Right cardiac atrium (tissue), 5 donors: ENCODE results near the gene MAN2C1. TPM values are rescaled to one million over a fixed set of nuclear protein-coding genes. Genes with fewer than 3 reads are reported as not detected.
"Not testable (repeated sequence)": the region's sequence is repeated elsewhere in the genome, so short reads cannot be mapped to it uniquely, and the experiment has no call there.

ENCODE experiments used
- ATAC-seq, 2 donors: fragments of 200-7000 bp; cut with Tn5 transposase; one replicate each; pipeline versions ENCODE4 v1.8.0 to v1.9.1; 2020; ENCODE audit warnings: moderate library complexity in 2 of 2, mild to moderate bottlenecking in 1 of 2
- DNase-seq, 3 donors: peaks; one replicate each; pipeline ENCODE4 v3.0.0-alpha.2; 2020
- H3K27ac ChIP-seq: one replicate; pipeline ENCODE4 v1.5.1; 2013; ENCODE audit warnings: mild to moderate bottlenecking, low read length, control low read depth, moderate library complexity
- H3K27me3 ChIP-seq: one replicate; pipeline ENCODE4 v1.6.1; 2013; ENCODE audit not compliant: control insufficient read depth, insufficient read depth
- H3K4me1 ChIP-seq: one replicate; pipeline ENCODE4 v1.6.1; 2013; ENCODE audit warnings: low read length; ENCODE audit not compliant: control insufficient read depth, insufficient read depth
- H3K4me3 ChIP-seq: one replicate; pipeline ENCODE4 v1.5.1; 2013; ENCODE audit warnings: low read length, control low read depth
- H3K9me3 ChIP-seq: one replicate; pipeline ENCODE4 v1.6.1; 2013; ENCODE audit warnings: low read length; ENCODE audit not compliant: control insufficient read depth
- WGBS: extraction: QIAGEN DNeasy Blood & Tissue Kit; methylation state at CpG from one replicate; pipeline ENCODE4 v1.1.7; 2013; 5-methylcytosine and 5-hydroxymethylcytosine counted together
- intact Hi-C, 4 donors: fragments of 100-400 bp; cut with DNase I; formaldehyde crosslinking; loops; one replicate each; pipeline versions ENCODE4 v1.11.0 to v1.14.0; 2022 to 2023
- long read RNA-seq, 4 donors: library from polyadenylated mRNA; unstranded; transcript quantifications; one replicate each; pipeline ENCODE4 v2.0.0, GENCODE V29; 2020 to 2021
- polyA plus RNA-seq: library from polyadenylated mRNA; stranded (reverse); fragments of 200-250 nt; gene quantifications from one replicate; pipeline ENCODE4 v1.2.3, GENCODE V29; 2013
- total RNA-seq, 4 donors: library from RNA; stranded (reverse); fragmentation: NEBNext Ultra II Directional; extraction: Animal tissue kit (Norgen Biotek cat#: 25700); gene quantifications; one replicate each; pipeline ENCODE4 v1.2.1, GENCODE V29; 2021
- donor health status: healthy with polysubstance abuse.
- donor health status: DM: no; HTN: yes; CAD: no.
- donor health status: DM: no; HTN: no; CAD: no.
- donor health status: DM: no; HTN: yes; CAD: no; lungs with severe emphysema.
- donor health status: DM: yes; HTN: yes; CAD: no.

MAN2C1 gene
- total RNA-seq (100 to 1,000 TPM; 122 to 175 (median 135) TPM), polyA plus RNA-seq (131 TPM)
- long read RNA-seq, donor 1, transcript MAN2C1-201 (26 exons, 3,284 nt) = major isoform, 34 of 119 reads
- long read RNA-seq, donor 1, transcript MAN2C1-242 (26 exons, 3,177 nt) = minor isoform, 10 of 119 reads
- long read RNA-seq, donor 1, partial matches to known transcripts = 34 of 119 reads
- long read RNA-seq, donor 1, other reads (novel, unspliced or antisense) = 41 of 119 reads
- long read RNA-seq, donor 2, transcript MAN2C1-201 (26 exons, 3,284 nt) = major isoform, 18 of 61 reads
- long read RNA-seq, donor 2, partial matches to known transcripts = 12 of 61 reads
- long read RNA-seq, donor 2, other reads (novel, unspliced or antisense) = 27 of 61 reads
- long read RNA-seq, donor 3, transcript MAN2C1-201 (26 exons, 3,284 nt) = major isoform, 98 of 307 reads
- long read RNA-seq, donor 3, transcript MAN2C1-242 (26 exons, 3,177 nt) = minor isoform, 36 of 307 reads
- long read RNA-seq, donor 3, transcript MAN2C1-216 (24 exons, 2,961 nt) = minor isoform, 8 of 307 reads
- long read RNA-seq, donor 3, partial matches to known transcripts = 63 of 307 reads
- long read RNA-seq, donor 3, other reads (novel, unspliced or antisense) = 102 of 307 reads
- long read RNA-seq, donor 4, transcript MAN2C1-242 (26 exons, 3,177 nt) = minor isoform, 6 of 70 reads
- long read RNA-seq, donor 4, transcript MAN2C1-201 (26 exons, 3,284 nt) = major isoform, 17 of 70 reads
- long read RNA-seq, donor 4, partial matches to known transcripts = 5 of 70 reads
- long read RNA-seq, donor 4, other reads (novel, unspliced or antisense) = 41 of 70 reads

DNA sequence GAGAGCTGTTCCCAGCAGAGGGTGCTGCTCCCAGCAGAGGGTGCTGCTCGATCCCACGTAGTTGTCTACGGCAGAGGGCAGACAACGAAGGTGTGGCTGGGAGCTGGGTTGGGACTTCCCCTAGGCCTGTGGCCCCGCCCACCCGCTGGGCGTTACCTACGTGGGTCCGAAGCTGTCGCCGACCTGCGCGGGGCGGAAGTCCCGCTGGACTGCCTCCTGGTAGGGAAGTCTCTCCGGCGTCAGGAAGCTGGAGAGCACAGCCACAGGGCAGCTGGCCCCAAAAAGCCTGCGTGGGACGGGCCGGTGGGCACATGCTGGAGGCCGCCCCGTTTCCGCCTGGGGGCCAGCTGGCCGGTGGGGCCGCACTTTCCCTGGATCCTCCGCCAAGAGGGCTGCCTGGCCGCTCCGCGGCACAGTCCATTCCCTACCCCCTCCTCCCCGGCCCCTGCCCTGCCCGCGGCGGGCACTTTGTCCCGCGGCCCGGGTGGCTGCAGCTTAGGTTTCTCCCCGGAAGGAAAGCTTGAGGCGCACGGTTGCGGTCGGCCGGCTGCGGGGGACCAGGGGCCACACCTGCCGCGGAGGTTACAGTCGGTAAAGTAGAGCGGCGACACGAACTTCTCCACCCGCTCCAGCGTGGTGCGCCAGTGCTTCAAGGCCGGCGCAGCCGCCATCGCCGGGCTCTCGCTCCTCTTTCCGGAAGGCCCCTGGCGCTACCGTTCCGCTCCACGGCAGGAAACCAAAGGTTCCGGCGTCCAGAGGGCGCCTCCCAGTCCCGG is at the start of gene MAN2C1:
Gene MAN2C1 (minus strand): TSS at position 695 of the 776 bp plus-strand sequence. CDS start 24 bp downstream, at position 671.
- WGBS = under 1% methylated on average over 67 of the region's 67 CpGs
- intact Hi-C loops = no loop called here
- H3K4me3 ChIP-seq = peak within 1 kb of the TSS; percentile 90
- peaks cover 9% of the 10 kb centered on the region for H3K4me1 ChIP-seq
- no peaks in the 10 kb centered on the region for H3K27me3 ChIP-seq
- DNase-seq (peak; percentile 97 to 98 (median 98)), ATAC-seq (peak; percentile 96 to 97)
- no peaks in the 10 kb centered on the region for H3K9me3 ChIP-seq
- H3K27ac ChIP-seq = peak within 1 kb of the TSS; percentile 98

- DNase-seq (no peak), ATAC-seq (no peak)
- H3K9me3 ChIP-seq = no peaks in the 10 kb centered on the region
- H3K4me3 ChIP-seq = no peak overlapping the region
- 94% methylated on average over 1 of the region's 1 CpG for WGBS
- H3K4me1 ChIP-seq = no peaks in the 10 kb centered on the region
- H3K27me3 ChIP-seq = no peaks in the 10 kb centered on the region
- no peak overlapping the region for H3K27ac ChIP-seq
- intact Hi-C loops = no loop called here
Observed at GRCh38 chr15:75416584-75416983, 48.2 kb upstream of the MAN2C1 start.

DNA sequence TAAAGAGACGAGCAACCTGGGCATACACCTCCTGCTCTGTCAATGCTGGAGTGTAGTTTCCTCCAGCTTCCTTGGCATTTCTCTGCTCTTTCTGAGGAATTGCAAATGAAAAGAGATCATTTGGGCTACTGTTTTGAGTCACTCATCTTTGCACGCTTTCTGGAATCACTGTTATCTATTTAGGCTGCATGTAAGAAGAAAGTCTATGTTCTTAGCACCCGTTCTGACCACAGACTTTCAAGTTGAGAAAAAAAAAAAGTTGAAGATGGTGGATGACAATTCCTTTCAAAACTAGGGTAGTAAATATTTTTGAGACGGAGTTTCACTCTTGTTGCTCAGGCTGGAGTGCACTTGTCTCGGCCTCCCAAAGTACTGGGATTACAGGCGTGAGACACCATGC is 41.8 kb upstream of the MAN2C1 start:
- DNase-seq (no peak), ATAC-seq (no peak)
- Histone ChIP-seq H3K4me1 (no peaks in the 10 kb centered on the region), H3K27ac (no peak overlapping the region), H3K4me3 (no peak overlapping the region), H3K27me3 (no peaks in the 10 kb centered on the region), H3K9me3 (no peaks in the 10 kb centered on the region)
- intact Hi-C loops = no loop called here
- WGBS = 93% methylated on average over 6 of the region's 6 CpGs

GRCh38 chr15:75407083-75407482 is 38.7 kb upstream of the MAN2C1 start:
- DNase-seq (no peak), ATAC-seq (no peak)
- Histone ChIP-seq H3K4me1 (no peaks in the 10 kb centered on the region), H3K27me3 (no peaks in the 10 kb centered on the region), H3K9me3 (no peaks in the 10 kb centered on the region), H3K27ac (no peak overlapping the region), H3K4me3 (no peak overlapping the region)
- 87% methylated on average over 1 of the region's 1 CpG for WGBS
- intact Hi-C loops = no loop called here

GRCh38 chr15:75403892-75404291 is 35.5 kb upstream of the MAN2C1 start:
- Histone ChIP-seq H3K4me1 (no peaks in the 10 kb centered on the region), H3K4me3 (no peak overlapping the region), H3K27ac (no peak overlapping the region), H3K9me3 (no peaks in the 10 kb centered on the region), H3K27me3 (no peaks in the 10 kb centered on the region)
- no peak for DNase-seq
- 91% methylated on average over 2 of the region's 2 CpGs for WGBS
- intact Hi-C loops = no loop called here
- no peak for ATAC-seq

- no peak for ATAC-seq
- no peaks in the 10 kb centered on the region for H3K4me1 ChIP-seq
- no peak for DNase-seq
- intact Hi-C loops = no loop called here
- no peaks in the 10 kb centered on the region for H3K9me3 ChIP-seq
- H3K4me3 ChIP-seq = no peak overlapping the region
- no peak overlapping the region for H3K27ac ChIP-seq
- 74% methylated on average over 2 of the region's 2 CpGs for WGBS
- H3K27me3 ChIP-seq = no peaks in the 10 kb centered on the region
Observed at GRCh38 chr15:75397494-75397893, 29.1 kb upstream of the MAN2C1 start.

- Histone ChIP-seq H3K4me3 (no peak overlapping the region), H3K4me1 (peaks cover 2% of the 10 kb centered on the region), H3K27me3 (no peaks in the 10 kb centered on the region), H3K27ac (no peak overlapping the region), H3K9me3 (no peaks in the 10 kb centered on the region)
- WGBS = 100% methylated on average over 1 of the region's 1 CpG
- ATAC-seq (no peak), DNase-seq (no peak)
- intact Hi-C loops = no loop called here
Observed at GRCh38 chr15:75389791-75390382, 21.5 kb upstream of the MAN2C1 start.

- DNase-seq, H3K4me3 ChIP-seq, H3K27me3 ChIP-seq, intact Hi-C loops, H3K9me3 ChIP-seq, ATAC-seq, H3K4me1 ChIP-seq, H3K27ac ChIP-seq: not testable (repeated sequence)
- 94% methylated on average over 5 of the region's 5 CpGs for WGBS
Observed at GRCh38 chr15:75383986-75384385, 15.6 kb upstream of the MAN2C1 start.

DNA sequence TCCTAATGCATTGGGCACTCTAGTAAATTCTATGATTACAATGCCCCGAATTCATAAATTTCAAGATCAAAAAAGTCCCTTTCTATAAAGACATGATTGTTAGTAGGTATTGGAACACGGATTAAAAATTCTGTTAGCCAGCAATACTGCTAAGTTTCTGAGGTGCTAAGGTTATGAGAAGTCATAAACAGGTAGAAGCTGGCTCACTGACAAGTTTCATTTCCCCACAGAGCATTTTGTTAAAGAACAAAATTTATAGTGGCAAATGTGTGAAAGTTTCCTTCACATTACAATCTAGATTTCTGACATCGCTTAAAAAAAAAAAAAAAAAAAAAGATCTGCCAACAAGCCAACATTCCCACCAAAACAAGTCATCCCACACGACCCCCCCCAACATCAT is 12.4 kb upstream of the MAN2C1 start:
- ATAC-seq (no peak), DNase-seq (no peak)
- Histone ChIP-seq H3K27ac (no peak overlapping the region), H3K4me1 (no peaks in the 10 kb centered on the region), H3K4me3 (no peak overlapping the region), H3K9me3 (no peaks in the 10 kb centered on the region), H3K27me3 (no peaks in the 10 kb centered on the region)
- intact Hi-C loops = no loop called here
- WGBS = 91% methylated on average over 4 of the region's 4 CpGs

DNA sequence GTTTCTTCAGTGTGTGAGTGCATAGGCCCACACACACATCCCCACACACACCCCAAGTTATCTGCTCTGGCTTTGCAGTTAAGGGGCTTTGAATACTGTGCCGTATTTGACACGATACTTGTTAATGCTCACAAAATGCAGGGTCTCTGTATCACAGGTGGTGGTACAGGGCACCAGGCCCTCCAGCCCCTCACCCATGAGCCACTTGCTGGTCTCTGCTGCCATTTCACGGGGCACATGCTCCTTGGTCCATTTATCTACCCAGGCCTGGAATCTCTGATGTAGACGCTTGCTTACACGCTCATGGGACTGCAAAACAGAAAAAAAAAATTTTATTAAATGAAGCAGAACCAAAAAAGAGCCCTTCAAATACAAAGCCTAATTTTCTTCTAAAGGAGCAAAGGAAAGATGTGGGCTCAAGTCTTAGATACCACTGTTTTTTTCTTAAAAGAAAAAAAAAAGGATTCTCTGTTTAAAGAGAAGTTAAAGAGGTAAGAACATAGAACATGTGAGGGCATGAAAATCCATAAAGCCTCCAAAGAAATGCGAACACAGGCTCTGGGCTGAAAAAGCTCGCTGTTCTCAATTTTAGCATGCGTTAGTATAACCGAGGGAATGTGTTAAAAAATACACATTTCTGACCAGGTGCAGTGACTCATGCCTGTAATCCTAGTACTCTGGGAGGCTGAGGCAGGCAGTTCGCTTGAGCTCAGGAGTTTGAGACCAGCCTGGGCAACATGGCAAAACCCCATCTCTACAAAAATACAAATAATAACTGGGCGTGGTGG is 3.7 kb upstream of the MAN2C1 start:
- no peak for ATAC-seq
- no peak for DNase-seq
- Histone ChIP-seq H3K27ac (no peak overlapping the region), H3K9me3 (no peaks in the 10 kb centered on the region), H3K27me3 (no peaks in the 10 kb centered on the region), H3K4me1 (peaks cover 9% of the 10 kb centered on the region), H3K4me3 (no peak overlapping the region)
- intact Hi-C loops = no loop called here
- WGBS = 96% methylated on average over 11 of the region's 11 CpGs
